H1 (cell line): Measurements from ENCODE around the gene RFXANK. TPM values are rescaled to one million over a fixed set of nuclear protein-coding genes. Genes with fewer than 3 reads are reported as not detected.

ENCODE experiments used
- GTF2F1 ChIP-seq: IDR thresholded peaks from 2 replicates; pipeline ENCODE4 v1.6.1; 2012; ENCODE audit warnings: low read depth, low read length, improper control_type of control experiment, borderline replicate concordance
- JUND ChIP-seq: IDR thresholded peaks from 2 replicates; pipeline ENCODE4 v1.6.1; 2011; ENCODE audit warnings: mild to moderate bottlenecking, improper control_type of control experiment, low read length
- MAX ChIP-seq: IDR thresholded peaks from 2 replicates; pipeline ENCODE4 v1.6.1; 2012; ENCODE audit warnings: inconsistent platforms
- NANOG ChIP-seq: IDR thresholded peaks from 2 replicates; pipeline ENCODE4 v1.6.1; 2011; ENCODE audit warnings: low read length, low read depth, mild to moderate bottlenecking, inconsistent platforms; ENCODE audit not compliant: insufficient read depth, poor library complexity, severe bottlenecking
- SIX5 ChIP-seq: IDR thresholded peaks from 2 replicates; pipeline ENCODE4 v1.6.1; 2011; ENCODE audit warnings: mild to moderate bottlenecking, low read depth, low read length
- TBP ChIP-seq: IDR thresholded peaks from 2 replicates; pipeline ENCODE4 v1.6.1; 2011; ENCODE audit warnings: low read depth, low read length, improper control_type of control experiment
- polyA plus RNA-seq, 7 experiments: library from polyadenylated mRNA; depleted of rRNA in 3 of 7; stranded (reverse) in 5 of 7; unstranded in 2 of 7; fragments of >200 nt in 5 of 7; fragments of 200-250 nt in 2 of 7; gene quantifications; 1 replicate in 5 of 7; 2 replicates in 1 of 7; 4 replicates in 1 of 7; pipeline versions ENCODE4 v1.2.1 to v1.2.3, GENCODE V29; 2011 to 2013; ENCODE audit warnings: missing spikeins in 2 of 7, mixed read lengths in 2 of 7
- total RNA-seq: library from RNA; stranded (reverse); fragmentation: NEBNext Ultra II Directional; extraction: Animal tissue kit (Norgen Biotek cat#: 25700); gene quantifications from 2 replicates; pipeline ENCODE4 v1.2.1, GENCODE V29; 2021

The RFXANK gene
- total and polyA plus RNA-seq, 2 of the 8 experiments (the other 6 are each of a cell fraction or from before 2014, with no cell fraction given) = 72.9 to 87.5 TPM

- TF ChIP-seq MAX (no peak), GTF2F1 (no peak), NANOG (no peak), TBP (no peak), JUND (no peak), SIX5 (no peak)
- TF ChIP-seq, all 59 proteins: peak for 0
Measured at GRCh38 chr19:19167612-19168011, 24.4 kb upstream of the RFXANK start (continued).
